NCI-H446 treated with DMSO at 0.1 percent for 48 hours (cell line): ENCODE data around the gene AFDN.

Experiments
- DNase-seq: peaks from one replicate; lab custom pipeline; 2025; lab: John Stamatoyannopoulos, UW

Gene AFDN

GRCh38 chr6:167921831-167922230 is 95.1 kb downstream of the AFDN start:
- DNase-seq: no peak

DNA sequence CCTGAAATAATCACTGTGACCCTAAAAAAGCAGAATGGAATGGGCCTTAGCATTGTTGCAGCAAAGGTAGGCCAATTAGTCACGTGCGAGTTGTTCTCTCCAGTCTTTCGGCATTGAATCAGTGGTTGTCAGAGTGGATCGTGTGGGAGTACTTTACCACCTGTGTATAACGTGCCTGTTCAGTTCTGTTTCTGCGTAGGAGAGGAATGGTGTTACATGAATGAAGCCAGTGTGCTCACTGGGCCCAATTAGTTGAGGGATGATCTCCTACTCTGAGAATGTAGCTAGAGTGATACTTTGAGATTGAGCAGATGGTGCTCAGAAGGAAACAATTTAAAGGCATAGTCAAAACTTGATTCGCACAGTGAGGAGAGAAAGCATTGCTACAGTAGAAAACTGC is 98.3 kb downstream of the AFDN start:
- no peak for DNase-seq

DNA sequence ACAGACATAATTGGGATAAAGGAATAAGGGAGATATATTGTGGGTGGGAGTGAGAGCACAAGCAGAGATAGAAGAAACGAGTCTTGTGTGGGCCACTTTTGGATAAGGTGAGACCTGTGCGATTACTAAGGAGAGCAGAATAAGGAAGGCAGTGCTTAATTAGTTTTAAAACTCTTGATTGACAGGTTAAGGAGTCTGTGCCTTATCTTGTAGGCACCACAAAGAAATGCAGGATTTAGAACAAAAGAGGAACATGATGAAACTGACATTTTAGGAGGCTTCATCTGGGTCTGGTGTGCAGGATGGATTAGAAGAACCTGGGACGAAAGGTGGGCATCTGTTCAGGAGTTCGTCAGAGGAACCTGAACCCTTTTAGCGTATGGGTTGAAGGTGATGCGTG is 100.5 kb downstream of the AFDN start:
- no peak for DNase-seq

DNA sequence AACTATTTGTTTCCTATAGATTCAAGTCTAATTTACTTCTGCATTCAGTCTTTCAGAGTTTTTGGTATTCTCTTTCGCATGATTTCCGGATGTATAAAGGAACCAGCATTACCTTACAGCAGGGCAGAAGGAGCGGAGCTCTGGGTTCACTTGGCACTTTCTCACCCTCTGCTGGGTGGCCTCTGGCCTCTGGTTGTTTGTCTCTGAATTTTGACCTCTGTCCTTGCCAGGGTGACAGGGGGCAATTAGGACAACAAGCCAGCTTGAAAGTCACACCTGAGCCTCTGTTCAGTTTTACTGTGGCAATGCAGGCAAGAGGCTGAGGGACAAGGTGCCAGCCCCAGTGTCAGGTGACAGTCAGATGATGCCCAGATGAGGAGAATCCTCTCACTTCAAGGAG is 101.4 kb downstream of the AFDN start:
- DNase-seq: no peak

DNA sequence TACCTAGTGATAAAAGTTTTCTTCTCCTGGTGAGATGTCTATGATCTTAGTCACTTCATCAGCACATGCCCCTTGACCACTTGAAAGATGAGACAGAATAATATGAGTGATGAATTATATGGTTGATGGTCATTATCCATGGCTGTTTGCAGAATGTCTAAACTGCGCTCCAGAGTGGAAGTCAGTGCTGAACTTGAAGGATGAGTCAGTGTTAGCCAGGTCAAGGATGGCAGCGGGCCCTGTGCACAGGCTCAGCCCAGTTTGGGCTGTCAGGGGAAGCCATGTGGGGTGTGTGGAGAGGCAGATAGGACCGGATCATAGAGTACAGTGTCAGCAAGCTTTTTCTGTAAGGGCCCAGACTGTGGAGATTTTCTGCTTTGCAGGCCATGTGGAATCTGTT is 103.6 kb downstream of the AFDN start:
- DNase-seq: no peak

- DNase-seq: no peak
Measured at GRCh38 chr6:167932468-167933276, 106.0 kb downstream of the AFDN start.

GRCh38 chr6:167933290-167933689 is 106.6 kb downstream of the AFDN start:
- DNase-seq: no peak

DNA sequence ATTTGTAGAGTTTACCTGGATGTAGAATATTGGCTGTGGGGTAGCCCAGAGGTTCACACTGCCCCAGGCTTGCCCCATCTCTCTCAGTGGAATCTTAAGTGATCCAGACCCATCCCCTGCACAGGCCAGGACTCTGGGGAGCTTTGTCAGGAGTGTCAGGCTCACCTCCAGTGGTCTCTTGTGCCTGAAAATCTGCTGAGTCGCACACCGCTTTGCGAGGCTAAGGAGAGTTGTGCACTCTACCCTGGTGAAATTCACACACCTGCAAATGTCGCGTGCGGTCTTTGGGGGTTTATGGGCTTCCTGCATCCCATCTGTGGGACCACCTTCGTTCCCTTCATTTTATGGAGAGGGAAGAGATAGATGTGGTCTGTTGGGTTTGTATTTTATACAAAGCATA is 107.1 kb downstream of the AFDN start:
- DNase-seq: no peak

- DNase-seq: no peak
Measured at GRCh38 chr6:167934426-167934864, 107.7 kb downstream of the AFDN start.

- DNase-seq: no peak
Measured at GRCh38 chr6:167936051-167936450, 109.3 kb downstream of the AFDN start.

GRCh38 chr6:167937301-167937700 is 110.6 kb downstream of the AFDN start:
- no peak for DNase-seq

- DNase-seq: no peak
Measured at GRCh38 chr6:167937948-167938911, 111.5 kb downstream of the AFDN start.

- no peak for DNase-seq
Measured at GRCh38 chr6:167941822-167942221, 115.1 kb downstream of the AFDN start.

- no peak for DNase-seq
Measured at GRCh38 chr6:167944130-167944529, 117.4 kb downstream of the AFDN start.

GRCh38 chr6:167946007-167946406 is 119.3 kb downstream of the AFDN start:
- DNase-seq: no peak

DNA sequence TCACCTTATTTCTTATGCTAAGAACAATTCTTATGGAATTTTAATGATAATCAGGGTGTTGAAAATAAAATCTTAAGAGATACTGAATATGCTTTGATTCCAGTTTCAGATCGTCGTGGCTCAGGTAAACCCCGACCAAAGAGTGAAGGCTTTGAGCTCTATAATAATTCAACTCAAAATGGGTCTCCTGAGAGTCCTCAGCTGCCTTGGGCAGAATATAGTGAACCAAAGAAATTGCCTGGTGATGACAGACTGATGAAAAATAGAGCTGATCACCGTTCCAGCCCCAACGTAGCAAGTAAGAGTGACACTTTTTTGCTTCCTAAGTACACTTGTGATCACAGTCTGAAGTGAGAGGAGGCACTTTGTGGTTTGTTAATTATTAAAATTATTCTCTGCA is 119.9 kb downstream of the AFDN start:
- DNase-seq: no peak

GRCh38 chr6:167947716-167948115 is 121.0 kb downstream of the AFDN start:
- no peak for DNase-seq

GRCh38 chr6:167948716-167949115 is 122.0 kb downstream of the AFDN start:
- DNase-seq: no peak

GRCh38 chr6:167949121-167949684 is 122.5 kb downstream of the AFDN start:
- DNase-seq: no peak

DNA sequence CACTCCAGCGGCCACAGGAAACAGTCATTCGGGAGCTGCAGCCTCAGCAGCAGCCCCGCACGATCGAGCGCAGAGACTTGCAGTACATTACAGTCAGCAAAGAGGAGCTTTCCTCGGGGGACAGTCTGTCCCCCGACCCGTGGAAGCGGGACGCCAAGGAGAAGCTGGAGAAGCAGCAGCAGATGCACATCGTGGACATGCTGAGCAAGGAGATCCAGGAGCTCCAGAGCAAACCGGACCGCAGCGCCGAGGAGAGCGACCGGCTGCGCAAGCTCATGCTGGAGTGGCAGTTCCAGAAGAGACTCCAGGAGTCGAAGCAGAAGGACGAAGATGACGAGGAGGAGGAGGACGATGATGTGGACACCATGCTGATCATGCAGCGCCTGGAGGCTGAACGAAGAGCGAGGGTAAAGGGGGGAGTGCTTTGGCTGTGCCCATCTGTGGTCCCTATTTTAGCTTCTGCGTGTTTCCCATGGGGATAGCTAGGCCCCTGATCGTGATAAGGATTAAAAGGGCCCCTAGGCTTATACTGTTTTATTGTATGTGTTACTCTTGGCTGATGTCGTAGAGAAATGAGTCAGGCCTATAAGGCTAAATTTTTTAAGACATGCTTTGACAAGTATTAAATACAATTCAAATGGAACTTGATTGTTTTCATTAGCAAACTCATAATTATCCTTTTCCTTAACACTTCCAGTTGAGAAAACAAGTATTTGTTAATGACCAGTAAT is 125.2 kb downstream of the AFDN start:
- no peak for DNase-seq

DNA sequence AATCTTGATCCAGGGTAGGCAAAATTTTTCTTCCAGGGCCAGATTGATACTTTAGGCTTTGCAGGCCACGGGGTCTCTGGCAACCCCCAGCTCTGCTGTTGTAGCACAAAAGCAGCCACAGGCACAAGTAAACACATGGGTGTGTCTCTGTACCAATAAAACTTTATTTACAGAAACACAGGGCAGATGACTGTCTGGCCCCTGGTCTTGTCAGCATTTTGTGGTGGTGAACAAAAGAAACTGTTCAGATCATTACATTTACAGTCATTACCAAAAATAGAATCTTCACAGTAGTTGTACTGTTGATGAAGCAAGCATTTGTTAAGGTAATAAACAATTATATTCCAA is 125.8 kb downstream of the AFDN start:
- DNase-seq: no peak

DNA sequence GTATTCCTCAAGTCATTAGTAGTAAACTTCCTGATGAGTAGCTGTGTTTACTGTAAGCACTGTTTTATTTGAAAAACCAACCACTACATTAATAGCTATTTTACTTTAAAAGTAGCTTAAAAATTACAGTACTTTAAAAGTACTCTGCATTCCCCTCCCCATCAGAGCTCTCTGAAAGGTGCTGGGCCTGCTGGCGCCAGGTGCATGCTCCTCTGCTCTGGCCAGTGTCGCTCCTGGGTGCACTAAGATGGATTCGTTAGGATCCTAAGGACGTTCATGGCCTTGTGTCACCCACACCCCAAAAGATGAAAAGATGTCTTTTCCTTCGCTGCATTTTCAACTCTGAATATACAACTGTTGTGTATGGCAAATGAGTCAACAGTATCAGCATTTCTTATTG is 126.8 kb downstream of the AFDN start:
- no peak for DNase-seq
